Activated CD8-positive, alpha-beta T cell treated with anti-CD3 and anti-CD28 coated beads for 36 hours (primary cell): ENCODE measurements around the gene ZBTB1. TPM values are rescaled to one million over a fixed set of nuclear protein-coding genes. Genes with fewer than 3 reads are reported as not detected.
"Not testable (repeated sequence)": the region's sequence is repeated elsewhere in the genome, so short reads cannot be mapped to it uniquely, and the experiment has no call there.

Source experiments
- ATAC-seq: fragments of 200-7000 bp; cut with Tn5 transposase; one replicate; pipeline ENCODE4 v1.10.0; 2021; ENCODE audit warnings: mild to moderate bottlenecking, moderate library complexity
- CTCF ChIA-PET: fragments of 350-600 bp; sonication (Branson Sonifier 250); formaldehyde crosslinking; loops from one replicate; lab custom pipeline; 2021; ENCODE audit warnings: antibody characterized with exemption; lab: Charles Lee
- POLR2A ChIA-PET: fragments of 350-600 bp; sonication (Branson Sonifier 250); formaldehyde crosslinking; loops from one replicate; lab custom pipeline; 2021; ENCODE audit warnings: antibody characterized with exemption; lab: Charles Lee
- DNase-seq: peaks from one replicate; pipeline ENCODE4 v3.0.0-alpha.2; 2020
- H3K27ac Mint-ChIP-seq: one replicate; pipeline ENCODE4 v1.8.0; 2021; ENCODE audit warnings: mild to moderate bottlenecking, mixed read lengths
- H3K27me3 Mint-ChIP-seq: one replicate; pipeline ENCODE4 v1.8.0; 2021; ENCODE audit warnings: mixed read lengths
- H3K36me3 Mint-ChIP-seq: one replicate; pipeline ENCODE4 v1.8.0; 2021; ENCODE audit warnings: low read depth, mixed read lengths
- H3K4me1 Mint-ChIP-seq: one replicate; pipeline ENCODE4 v1.8.0; 2021; ENCODE audit warnings: low read depth, mixed read lengths
- H3K4me3 Mint-ChIP-seq: one replicate; pipeline ENCODE4 v1.8.0; 2021; ENCODE audit warnings: mild to moderate bottlenecking, moderate library complexity, mixed read lengths
- H3K9me3 Mint-ChIP-seq: one replicate; pipeline ENCODE4 v1.8.0; 2021; ENCODE audit warnings: mixed read lengths
- CTCF ChIP-seq: fragments of 200-600 bp; IDR thresholded peaks from one replicate; pipeline ENCODE4 v1.8.0; 2022; ENCODE audit warnings: antibody characterized with exemption, mild to moderate bottlenecking
- intact Hi-C: fragments of 100-400 bp; cut with micrococcal nuclease; formaldehyde crosslinking; loops from one replicate; pipeline ENCODE4 v1.10.0; 2022
- total RNA-seq, 2 experiments: library from RNA; stranded (reverse); gene quantifications; one replicate each; pipeline ENCODE4 v1.2.3, GENCODE V29; 2021

Gene ZBTB1
- total RNA-seq, 2 experiments from 2014 or later = 64.7 to 67.8 TPM

DNA sequence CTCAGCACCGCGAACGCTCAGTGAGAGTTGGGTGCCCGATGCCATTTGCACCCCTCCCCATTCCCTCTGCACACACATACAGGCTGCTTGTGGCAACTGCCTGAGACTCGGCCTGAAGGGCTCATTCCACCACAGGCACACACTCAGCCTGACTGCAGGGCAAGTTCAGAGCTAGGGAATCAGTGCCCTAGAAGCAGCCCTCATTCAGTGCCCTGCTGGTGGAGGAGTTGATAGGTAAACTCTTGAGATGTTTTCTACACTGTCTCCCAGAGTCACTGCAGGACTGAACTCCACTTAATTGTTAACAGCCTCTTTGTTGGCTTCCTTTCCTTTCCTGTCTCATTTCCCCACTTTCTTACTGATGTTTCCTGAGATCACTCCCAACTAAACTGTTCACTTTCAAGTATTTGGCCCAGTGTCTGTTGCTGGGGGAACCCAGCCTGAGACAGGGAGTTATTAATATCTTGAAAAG, 62.1 kb downstream of the ZBTB1 start:
- DNase-seq = no peak
- CTCF ChIA-PET = no interaction called here
- ATAC-seq = no peak
- Mint-ChIP-seq H3K36me3 (no peaks in the 10 kb centered on the region), H3K27ac (no peak overlapping the region), H3K4me3 (no peak overlapping the region), H3K27me3 (peaks cover 3% of the 10 kb centered on the region), H3K9me3 (no peaks in the 10 kb centered on the region), H3K4me1 (no peaks in the 10 kb centered on the region)
- intact Hi-C loops = no loop called here
- no peak for TF ChIP-seq CTCF
- POLR2A ChIA-PET = no interaction called here

- H3K9me3 Mint-ChIP-seq = no peaks in the 10 kb centered on the region
- H3K27ac Mint-ChIP-seq = no peak overlapping the region
- CTCF ChIA-PET = interaction anchor here (0.6 kb wide), 1 partner anchor 393 kb away, joined by 3 read pairs; no protein-coding TSS in a partner anchor
- intact Hi-C loops = no loop called here
- no peaks in the 10 kb centered on the region for H3K4me1 Mint-ChIP-seq
- no peak overlapping the region for H3K4me3 Mint-ChIP-seq
- H3K36me3 Mint-ChIP-seq = no peaks in the 10 kb centered on the region
- H3K27me3 Mint-ChIP-seq = peaks cover 1% of the 10 kb centered on the region
- DNase-seq (no peak), ATAC-seq (no peak)
- no peak for TF ChIP-seq CTCF
- POLR2A ChIA-PET = no interaction called here
Observed at GRCh38 chr14:64569138-64569631, 64.6 kb downstream of the ZBTB1 start.

- CTCF ChIA-PET = interaction anchor here (0.6 kb wide), 1 partner anchor 393 kb away, joined by 3 read pairs; no protein-coding TSS in a partner anchor
- DNase-seq, ATAC-seq, H3K9me3 Mint-ChIP-seq, POLR2A ChIA-PET, H3K27ac Mint-ChIP-seq, H3K4me1 Mint-ChIP-seq, H3K4me3 Mint-ChIP-seq, H3K36me3 Mint-ChIP-seq, H3K27me3 Mint-ChIP-seq, intact Hi-C loops: not testable (repeated sequence)
Observed at GRCh38 chr14:64569646-64570045, 65.1 kb downstream of the ZBTB1 start.

GRCh38 chr14:64572386-64573104, 68.0 kb downstream of the ZBTB1 start:
- H3K36me3 Mint-ChIP-seq = no peaks in the 10 kb centered on the region
- DNase-seq (no peak), ATAC-seq (no peak)
- TF ChIP-seq CTCF = no peak
- H3K9me3 Mint-ChIP-seq = no peaks in the 10 kb centered on the region
- ChIA-PET CTCF (interaction anchor here (1.5 kb wide), 1 partner anchor 11 kb away, joined by 4 read pairs; no protein-coding TSS in a partner anchor), POLR2A (no interaction called here)
- intact Hi-C loops = no loop called here
- no peaks in the 10 kb centered on the region for H3K4me1 Mint-ChIP-seq
- H3K27me3 Mint-ChIP-seq = peaks cover 1% of the 10 kb centered on the region
- no peak overlapping the region for H3K4me3 Mint-ChIP-seq
- no peak overlapping the region for H3K27ac Mint-ChIP-seq

GRCh38 chr14:64573109-64573508, 68.5 kb downstream of the ZBTB1 start:
- ChIA-PET POLR2A (no interaction called here), CTCF (interaction anchor here (1.5 kb wide), 1 partner anchor 11 kb away, joined by 4 read pairs; no protein-coding TSS in a partner anchor)
- DNase-seq (no peak), ATAC-seq (no peak)
- TF ChIP-seq CTCF = no peak
- no peaks in the 10 kb centered on the region for H3K36me3 Mint-ChIP-seq
- no peak overlapping the region for H3K4me3 Mint-ChIP-seq
- no peaks in the 10 kb centered on the region for H3K9me3 Mint-ChIP-seq
- no peak overlapping the region for H3K27ac Mint-ChIP-seq
- peaks cover 1% of the 10 kb centered on the region for H3K27me3 Mint-ChIP-seq
- no peaks in the 10 kb centered on the region for H3K4me1 Mint-ChIP-seq
- intact Hi-C loops = no loop called here

Other genes starting within 250 kb of the ZBTB1 start
- gene ESR2, start 210.4 kb upstream of the ZBTB1 start, total RNA-seq = under 1 TPM; 0.31 to 0.43 TPM
- gene MTHFD1, start 116.4 kb upstream of the ZBTB1 start, total RNA-seq = 100 to 1,000 TPM; 237 to 241 TPM
- 1 to 10 TPM; 1.3 to 1.6 TPM for gene AKAP5, start 39.3 kb upstream of the ZBTB1 start, total RNA-seq
- gene ZBTB25, start 932 bp upstream of the ZBTB1 start, total RNA-seq = 10 to 100 TPM; 58.6 to 58.8 TPM
- gene HSPA2, start 36.0 kb downstream of the ZBTB1 start, total RNA-seq = 1 to 10 TPM; 2.9 to 3.6 TPM
- gene PPP1R36, start 45.2 kb downstream of the ZBTB1 start, total RNA-seq = under 1 TPM in 1 of 2 experiments, not detected in 1; 0.29 TPM
- 1 to 10 TPM; 2.7 to 2.8 TPM for gene PLEKHG3, start 199.7 kb downstream of the ZBTB1 start, total RNA-seq